Smooth muscle cell (in vitro differentiated cells): Measurements from ENCODE around the gene HAGHL. TPM values are rescaled to one million over a fixed set of nuclear protein-coding genes. Genes with fewer than 3 reads are reported as not detected.
"Not testable (repeated sequence)": the region's sequence is repeated elsewhere in the genome, so short reads cannot be mapped to it uniquely, and the experiment has no call there.

Experiments
- DNase-seq: peaks from one replicate; lab custom pipeline; 2025; ENCODE audit not compliant: unreplicated experiment; lab: John Stamatoyannopoulos, UW
- H2AFZ ChIP-seq: fragments of 200-600 bp; sonication (generic); 2 replicates; pipeline ENCODE4 v1.6.0; 2016; ENCODE audit warnings: antibody characterized with exemption, low read depth, mild to moderate bottlenecking
- H3F3A ChIP-seq: fragments of 200-600 bp; sonication (generic); 2 replicates; pipeline ENCODE4 v1.6.0; 2017; ENCODE audit warnings: antibody characterized with exemption, low read depth
- H3K27ac ChIP-seq: fragments of 200-600 bp; sonication (generic); 2 replicates; pipeline ENCODE4 v1.5.1; 2016; ENCODE audit warnings: low read depth, mild to moderate bottlenecking
- H3K27me3 ChIP-seq: fragments of 200-600 bp; sonication (generic); 2 replicates; pipeline ENCODE4 v1.6.1; 2016; ENCODE audit warnings: low read depth, mild to moderate bottlenecking
- H3K36me3 ChIP-seq: fragments of 200-600 bp; sonication (generic); 2 replicates; pipeline ENCODE4 v1.5.1; 2016; ENCODE audit warnings: low read depth
- H3K4me1 ChIP-seq: fragments of 200-600 bp; sonication (generic); 2 replicates; pipeline ENCODE4 v1.5.1; 2016; ENCODE audit warnings: low read depth
- H3K4me2 ChIP-seq: fragments of 200-600 bp; sonication (generic); 2 replicates; pipeline ENCODE4 v1.6.0; 2016; ENCODE audit warnings: mild to moderate bottlenecking
- H3K4me3 ChIP-seq: fragments of 200-600 bp; sonication (generic); 2 replicates; pipeline ENCODE4 v1.5.1; 2016; ENCODE audit warnings: mild to moderate bottlenecking
- H3K79me2 ChIP-seq: fragments of 200-600 bp; sonication (generic); 2 replicates; pipeline ENCODE4 v1.6.0; 2016; ENCODE audit warnings: low read depth, mild to moderate bottlenecking
- H3K9ac ChIP-seq: fragments of 200-600 bp; sonication (generic); 2 replicates; pipeline ENCODE4 v1.6.0; 2016; ENCODE audit warnings: low read depth
- H3K9me3 ChIP-seq: fragments of 200-600 bp; sonication (generic); replicated peaks from 2 replicates; pipeline ENCODE4 v1.5.1; 2016; ENCODE audit warnings: low read depth
- H4K20me1 ChIP-seq: fragments of 200-600 bp; sonication (generic); 2 replicates; pipeline ENCODE4 v1.6.0; 2016; ENCODE audit warnings: low read depth
- WGBS: methylation state at CpG from one replicate; pipeline ENCODE4 v1.1.7; 2016; ENCODE audit warnings: low lambda C conversion rate; 5-methylcytosine and 5-hydroxymethylcytosine counted together
- polyA plus RNA-seq: library from polyadenylated mRNA; unstranded; fragments of >200 nt; fragmentation: Nextera tagmentation; extraction: Ambion mirVana; gene quantifications from 2 replicates; pipeline ENCODE4 v1.2.1, GENCODE V29; 2016
- total RNA-seq: library from RNA; depleted of rRNA; stranded (reverse); fragments of >200 nt; gene quantifications from 2 replicates; pipeline ENCODE4 v1.2.3, GENCODE V29; 2014
- TF ChIP-seq, protein P1 (sequence below): fragments of 200-600 bp; sonication (generic); IDR thresholded peaks from 2 replicates; pipeline ENCODE4 v1.5.1; 2017; ENCODE audit warnings: borderline replicate concordance, mild to moderate bottlenecking, antibody characterized with exemption; ENCODE audit not compliant: insufficient read depth, poor library complexity, severe bottlenecking

HAGHL gene
- total and polyA plus RNA-seq, 2 experiments from 2014 or later, result 3.2 to 23.1 TPM

- H4K20me1 ChIP-seq, result no peaks in the 10 kb centered on the region
- H3K4me1 ChIP-seq, result peaks cover 5% of the 10 kb centered on the region
- no peaks in the 10 kb centered on the region for H3K36me3 ChIP-seq
- H3K9me3 ChIP-seq, result no peaks in the 10 kb centered on the region
- 1% methylated on average over 71 of the region's 79 CpGs for WGBS
- H3K4me2 ChIP-seq, result peak within 1 kb of the TSS; percentile 99
- peak within 1 kb of the TSS; percentile 91 for H3K9ac ChIP-seq
- peak; percentile 75 for DNase-seq
- H2AFZ ChIP-seq, result peak within 1 kb of the TSS; percentile 99
- TF ChIP-seq, protein P1, sequence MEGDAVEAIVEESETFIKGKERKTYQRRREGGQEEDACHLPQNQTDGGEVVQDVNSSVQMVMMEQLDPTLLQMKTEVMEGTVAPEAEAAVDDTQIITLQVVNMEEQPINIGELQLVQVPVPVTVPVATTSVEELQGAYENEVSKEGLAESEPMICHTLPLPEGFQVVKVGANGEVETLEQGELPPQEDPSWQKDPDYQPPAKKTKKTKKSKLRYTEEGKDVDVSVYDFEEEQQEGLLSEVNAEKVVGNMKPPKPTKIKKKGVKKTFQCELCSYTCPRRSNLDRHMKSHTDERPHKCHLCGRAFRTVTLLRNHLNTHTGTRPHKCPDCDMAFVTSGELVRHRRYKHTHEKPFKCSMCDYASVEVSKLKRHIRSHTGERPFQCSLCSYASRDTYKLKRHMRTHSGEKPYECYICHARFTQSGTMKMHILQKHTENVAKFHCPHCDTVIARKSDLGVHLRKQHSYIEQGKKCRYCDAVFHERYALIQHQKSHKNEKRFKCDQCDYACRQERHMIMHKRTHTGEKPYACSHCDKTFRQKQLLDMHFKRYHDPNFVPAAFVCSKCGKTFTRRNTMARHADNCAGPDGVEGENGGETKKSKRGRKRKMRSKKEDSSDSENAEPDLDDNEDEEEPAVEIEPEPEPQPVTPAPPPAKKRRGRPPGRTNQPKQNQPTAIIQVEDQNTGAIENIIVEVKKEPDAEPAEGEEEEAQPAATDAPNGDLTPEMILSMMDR, result peak; percentile 86
- H3K27ac ChIP-seq, result peak within 1 kb of the TSS; percentile 44
- no peaks in the 10 kb centered on the region for H3K79me2 ChIP-seq
- H3F3A ChIP-seq, result no peaks in the 10 kb centered on the region
- H3K4me3 ChIP-seq, result peak within 1 kb of the TSS; percentile 95
- H3K27me3 ChIP-seq, result no peaks in the 10 kb centered on the region
Observed at GRCh38 chr16:740764-741505, 14.0 kb downstream of the HAGHL start, which contains the start of gene CIAO3. Gene CIAO3, minus strand, starts transcription at chr16:740997. Its CDS starts 12 bp downstream, at chr16:740985.

GRCh38 chr16:741986-742629, 15.2 kb downstream of the HAGHL start:
- no peak for DNase-seq
- H3K27ac ChIP-seq, result no peak overlapping the region
- H3K9ac ChIP-seq, result no peak overlapping the region
- H3K9me3 ChIP-seq, result no peaks in the 10 kb centered on the region
- TF ChIP-seq, protein P1, result no peak
- H3K27me3 ChIP-seq, result no peaks in the 10 kb centered on the region
- no peaks in the 10 kb centered on the region for H3K36me3 ChIP-seq
- WGBS, result 98% methylated on average over 15 of the region's 15 CpGs
- peaks cover 5% of the 10 kb centered on the region for H3K4me1 ChIP-seq
- H3K4me3 ChIP-seq, result no peak overlapping the region
- H2AFZ ChIP-seq, result no peak overlapping the region
- H3K79me2 ChIP-seq, result no peaks in the 10 kb centered on the region
- H3F3A ChIP-seq, result no peaks in the 10 kb centered on the region
- H3K4me2 ChIP-seq, result no peak overlapping the region
- H4K20me1 ChIP-seq, result no peaks in the 10 kb centered on the region

DNA sequence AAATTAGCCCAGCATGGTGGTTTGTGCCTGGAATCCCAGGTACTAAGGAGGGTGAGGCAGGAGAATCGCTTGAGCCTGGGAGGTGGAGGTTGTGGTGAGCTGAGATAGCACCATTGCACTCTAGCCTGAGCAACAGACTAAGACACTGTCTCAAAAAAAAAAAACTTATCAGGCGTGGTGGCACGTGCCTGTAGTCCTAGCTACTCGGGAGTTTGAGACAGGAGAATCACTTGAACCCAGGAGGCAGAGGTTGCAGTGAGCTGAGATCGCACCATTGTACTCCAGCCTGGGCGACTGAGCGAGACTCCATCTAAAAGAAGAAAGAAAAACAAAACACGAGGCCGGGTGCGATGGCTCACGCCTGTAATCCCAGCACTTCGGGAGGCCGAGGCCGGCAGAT, 16.0 kb downstream of the HAGHL start:
- H3K4me3 ChIP-seq, H3F3A ChIP-seq, H3K79me2 ChIP-seq, H3K4me1 ChIP-seq, H3K9me3 ChIP-seq, H4K20me1 ChIP-seq, H3K9ac ChIP-seq, H3K36me3 ChIP-seq, H3K27ac ChIP-seq, DNase-seq, H3K4me2 ChIP-seq, H2AFZ ChIP-seq, H3K27me3 ChIP-seq: not testable (repeated sequence)
- 94% methylated on average over 14 of the region's 14 CpGs for WGBS

DNA sequence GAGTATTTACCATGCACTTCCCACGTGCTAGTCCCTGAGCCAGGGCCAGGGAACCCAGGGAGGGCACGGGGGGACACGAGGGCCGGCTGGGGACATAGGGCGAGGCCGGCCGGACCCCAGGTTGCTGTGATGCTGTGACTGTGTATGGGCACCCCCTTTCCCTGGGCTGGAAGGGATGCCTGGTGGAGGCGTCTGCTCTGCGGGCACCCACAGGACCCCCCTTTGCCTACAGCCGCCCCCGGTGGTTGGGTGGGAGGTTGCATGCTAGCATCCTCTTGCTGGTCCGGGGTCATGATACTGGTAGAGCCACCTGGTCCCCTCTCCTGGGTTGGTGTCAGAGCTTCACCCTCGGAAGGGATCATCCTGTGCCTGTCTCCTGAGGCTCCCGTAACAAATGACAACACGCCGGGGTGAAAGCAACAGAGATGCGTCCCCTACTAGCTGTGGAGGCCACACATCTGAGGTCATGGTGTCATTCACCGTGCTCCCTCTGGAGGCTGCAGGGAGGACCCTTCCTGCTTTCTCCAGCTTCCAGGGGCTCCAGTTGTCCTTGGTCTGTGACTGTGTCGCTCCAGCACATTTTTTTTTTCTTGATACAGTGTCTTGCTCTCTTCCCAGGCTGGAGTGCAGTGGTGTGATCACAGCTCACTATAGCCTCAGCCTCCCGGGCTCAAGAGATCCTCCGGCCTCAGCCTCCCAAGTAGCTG, 17.0 kb downstream of the HAGHL start:
- DNase-seq, result no peak
- Histone ChIP-seq H3K36me3 (no peaks in the 10 kb centered on the region), H3K4me2 (no peak overlapping the region), H3K4me3 (no peak overlapping the region), H2AFZ (no peak overlapping the region), H3K27me3 (no peaks in the 10 kb centered on the region), H3K4me1 (peaks cover 5% of the 10 kb centered on the region), H3K79me2 (no peaks in the 10 kb centered on the region), H3K9me3 (no peaks in the 10 kb centered on the region), H3F3A (no peaks in the 10 kb centered on the region), H4K20me1 (no peaks in the 10 kb centered on the region), H3K27ac (no peak overlapping the region), H3K9ac (no peak overlapping the region)
- TF ChIP-seq, protein P1, result peak; percentile 16
- WGBS, result 91% methylated on average over 21 of the region's 21 CpGs
